OCI-LY3 (cell line): Measurements from ENCODE around the gene BBS1.

Experiments
- EZH2phosphoT487 ChIP-seq: fragments of 200-600 bp; shearing (Covaris generic); IDR thresholded peaks from 2 replicates; pipeline ENCODE4 v1.6.1; 2018; ENCODE audit warnings: antibody characterized with exemption, mixed run types, low read depth
- TF ChIP-seq, protein P1 (sequence below): fragments of 200-600, 300-600 bp; sonication (generic); IDR thresholded peaks from 2 replicates; pipeline ENCODE4 v1.5.1; 2014; ENCODE audit warnings: antibody characterized with exemption, low read length, low read depth

GRCh38 chr11:66476841-66477251 lies 33.6 kb upstream of the BBS1 start:
- TF ChIP-seq, protein P1, sequence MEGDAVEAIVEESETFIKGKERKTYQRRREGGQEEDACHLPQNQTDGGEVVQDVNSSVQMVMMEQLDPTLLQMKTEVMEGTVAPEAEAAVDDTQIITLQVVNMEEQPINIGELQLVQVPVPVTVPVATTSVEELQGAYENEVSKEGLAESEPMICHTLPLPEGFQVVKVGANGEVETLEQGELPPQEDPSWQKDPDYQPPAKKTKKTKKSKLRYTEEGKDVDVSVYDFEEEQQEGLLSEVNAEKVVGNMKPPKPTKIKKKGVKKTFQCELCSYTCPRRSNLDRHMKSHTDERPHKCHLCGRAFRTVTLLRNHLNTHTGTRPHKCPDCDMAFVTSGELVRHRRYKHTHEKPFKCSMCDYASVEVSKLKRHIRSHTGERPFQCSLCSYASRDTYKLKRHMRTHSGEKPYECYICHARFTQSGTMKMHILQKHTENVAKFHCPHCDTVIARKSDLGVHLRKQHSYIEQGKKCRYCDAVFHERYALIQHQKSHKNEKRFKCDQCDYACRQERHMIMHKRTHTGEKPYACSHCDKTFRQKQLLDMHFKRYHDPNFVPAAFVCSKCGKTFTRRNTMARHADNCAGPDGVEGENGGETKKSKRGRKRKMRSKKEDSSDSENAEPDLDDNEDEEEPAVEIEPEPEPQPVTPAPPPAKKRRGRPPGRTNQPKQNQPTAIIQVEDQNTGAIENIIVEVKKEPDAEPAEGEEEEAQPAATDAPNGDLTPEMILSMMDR, result no peak
- no peak for TF ChIP-seq EZH2phosphoT487
